GM19324 (cell line): ENCODE results near the gene NFATC2.
A peak's percentile ranks its signal among the peaks of the same experiment; 100 is the strongest.
"Not testable (repeated sequence)": the region's sequence is repeated elsewhere in the genome, so short reads cannot be mapped to it uniquely, and the experiment has no call there.

Experiments
- ATAC-seq: cut with Tn5 transposase; IDR thresholded peaks from one replicate; pipeline ENCODE4 v1.9.1; 2021; ENCODE audit warnings: mild to moderate bottlenecking, moderate library complexity; ENCODE audit not compliant: unreplicated experiment, low FRiP score

Gene NFATC2

DNA sequence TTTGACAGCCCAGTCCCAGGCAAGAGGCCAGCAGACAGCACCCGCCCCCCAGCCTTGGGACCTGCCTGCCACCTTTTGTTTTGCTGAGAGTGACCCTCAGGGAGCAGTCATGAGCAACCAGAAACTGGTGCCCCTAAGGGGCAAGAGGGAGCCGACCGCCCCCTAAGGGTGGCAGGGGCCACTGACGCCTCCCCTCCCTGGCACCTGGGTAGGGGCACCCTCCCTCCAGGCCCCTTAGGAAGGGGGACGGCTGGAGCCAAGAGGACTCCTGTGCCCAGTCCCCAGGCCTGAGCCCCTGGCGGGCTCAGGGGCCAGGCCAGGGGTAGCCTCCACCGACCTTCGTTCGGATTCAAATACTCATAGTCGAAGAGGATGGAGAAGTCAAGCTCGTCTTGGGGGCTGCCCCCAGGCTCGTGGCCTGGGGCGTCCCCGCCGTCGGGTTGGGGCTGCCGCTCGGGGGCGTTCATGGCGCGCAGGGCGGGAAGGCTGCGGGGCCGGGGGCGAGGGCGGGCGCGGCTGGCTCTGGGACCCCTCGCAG lies 417 bp downstream of the NFATC2 start:
- ATAC-seq: peak; percentile 36

DNA sequence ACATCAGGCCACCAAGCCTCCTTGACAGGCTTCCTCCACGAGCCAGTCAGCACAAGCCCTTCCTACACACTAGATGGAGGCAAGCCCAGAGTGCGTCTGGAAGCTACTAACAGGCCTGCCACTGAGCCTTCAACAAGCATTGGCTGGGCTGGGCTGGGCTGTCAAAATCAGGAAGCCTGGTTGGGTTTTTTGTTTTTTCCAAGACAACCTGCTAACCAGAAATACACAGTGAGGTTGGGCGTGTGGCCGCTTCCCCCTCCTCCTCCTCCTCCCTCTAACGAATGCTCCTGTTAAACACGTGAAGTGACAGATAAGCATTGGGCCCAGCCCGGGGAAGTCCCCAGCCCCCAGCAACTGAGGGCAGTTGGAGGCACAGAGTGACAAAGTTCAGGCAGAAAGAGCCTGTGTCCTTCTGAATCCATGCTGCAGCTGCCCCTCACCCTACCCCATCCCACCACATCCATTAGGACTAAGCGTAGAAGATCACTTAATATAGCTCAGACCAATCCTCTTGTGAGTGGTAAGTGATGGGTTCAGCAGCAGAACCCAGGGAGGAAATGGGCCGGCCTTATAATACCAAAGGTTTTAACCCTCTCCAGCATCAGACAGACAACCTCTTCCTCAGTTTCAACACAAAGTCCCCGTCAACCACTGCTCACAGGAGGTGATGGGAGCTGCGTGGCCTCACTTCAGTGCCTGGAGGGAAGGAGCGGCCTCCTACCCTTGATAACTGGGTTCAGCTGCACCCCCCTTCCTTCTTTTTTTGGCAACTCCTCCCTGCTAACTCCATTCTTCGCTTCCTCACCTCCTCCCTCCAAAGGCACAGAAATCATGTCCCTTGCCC lies 1.1 kb downstream of the NFATC2 start:
- ATAC-seq: peak; percentile 36

DNA sequence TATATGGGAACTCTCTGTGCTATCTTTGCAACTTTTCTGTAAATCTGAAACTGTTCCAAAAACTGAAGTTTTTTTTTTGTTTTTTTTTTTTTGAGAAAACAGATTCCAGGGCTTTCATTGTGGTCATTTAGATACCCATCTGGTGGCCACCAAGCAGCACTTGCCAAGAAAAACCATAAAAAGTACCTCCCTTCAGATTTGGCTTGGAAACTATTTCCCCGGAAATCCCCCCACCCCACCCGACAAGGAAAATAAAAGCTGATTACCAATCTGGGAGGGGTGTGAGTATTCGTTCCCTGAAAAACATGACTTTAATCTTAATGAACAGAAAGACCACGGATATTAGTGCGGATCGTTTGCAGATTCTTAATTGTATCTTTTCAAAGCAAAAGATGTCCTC lies 1.9 kb downstream of the NFATC2 start:
- no peak for ATAC-seq

DNA sequence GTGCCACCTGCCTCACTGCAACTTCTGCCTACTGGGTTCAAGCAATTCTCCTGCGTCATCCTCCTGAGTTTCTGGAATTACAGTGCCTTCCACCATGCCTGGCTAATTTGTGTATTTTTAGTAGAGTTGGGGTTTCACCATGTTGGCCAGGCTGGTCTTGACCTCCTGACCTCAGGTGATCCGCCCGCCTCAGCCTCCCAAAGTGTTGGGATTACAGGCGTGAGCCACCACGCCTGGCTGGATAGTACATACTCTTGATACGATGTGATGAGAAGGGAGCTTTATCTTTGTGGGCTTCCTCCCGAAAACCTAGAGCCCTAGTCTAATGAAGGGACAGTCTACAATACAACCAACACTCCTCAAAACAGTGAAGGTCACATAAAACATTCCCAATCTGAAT lies 2.4 kb downstream of the NFATC2 start:
- ATAC-seq: not testable (repeated sequence)

DNA sequence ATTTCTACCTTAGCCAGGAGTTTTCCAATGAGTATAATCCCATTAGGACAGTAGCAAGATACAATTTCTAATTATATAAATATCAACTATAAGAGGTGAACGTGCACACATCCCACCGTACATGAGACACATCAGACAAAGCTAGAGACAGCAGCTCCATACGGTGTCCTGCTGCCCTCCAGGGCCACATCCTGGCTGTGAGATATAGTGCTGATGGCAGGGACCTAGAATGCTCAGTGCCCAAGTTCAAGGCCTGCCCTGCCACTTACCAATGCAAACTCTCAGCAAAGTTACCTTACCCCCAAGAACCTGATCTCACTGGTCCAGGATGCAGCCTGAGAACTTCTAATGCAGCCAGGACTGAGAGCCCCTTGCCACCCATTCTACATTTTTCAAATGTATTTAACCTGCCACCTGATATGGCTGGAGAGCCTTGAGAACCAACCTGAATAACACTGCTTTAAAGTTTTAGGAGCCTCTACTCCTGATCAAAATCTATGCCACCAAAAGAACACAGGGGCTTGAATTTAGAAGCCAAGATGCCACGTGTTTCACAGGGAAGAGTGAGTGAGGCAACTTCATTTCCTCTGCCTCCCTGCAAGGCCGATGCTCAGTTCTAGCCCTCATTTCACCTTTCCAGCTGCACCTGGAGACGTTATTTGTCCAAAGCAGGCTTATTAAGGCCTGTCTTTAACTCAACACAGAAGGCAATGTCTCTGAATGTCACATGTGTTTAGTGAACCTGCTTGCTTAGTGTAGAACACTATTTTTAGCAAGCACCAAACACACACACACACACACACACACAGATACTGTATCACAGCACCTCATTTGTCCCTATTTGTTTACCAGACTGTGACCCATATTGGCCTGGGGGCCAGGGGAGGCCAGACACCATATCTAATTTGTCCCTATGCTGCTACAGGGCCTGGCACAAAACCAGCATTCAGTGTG lies 6.1 kb downstream of the NFATC2 start:
- ATAC-seq: no peak

DNA sequence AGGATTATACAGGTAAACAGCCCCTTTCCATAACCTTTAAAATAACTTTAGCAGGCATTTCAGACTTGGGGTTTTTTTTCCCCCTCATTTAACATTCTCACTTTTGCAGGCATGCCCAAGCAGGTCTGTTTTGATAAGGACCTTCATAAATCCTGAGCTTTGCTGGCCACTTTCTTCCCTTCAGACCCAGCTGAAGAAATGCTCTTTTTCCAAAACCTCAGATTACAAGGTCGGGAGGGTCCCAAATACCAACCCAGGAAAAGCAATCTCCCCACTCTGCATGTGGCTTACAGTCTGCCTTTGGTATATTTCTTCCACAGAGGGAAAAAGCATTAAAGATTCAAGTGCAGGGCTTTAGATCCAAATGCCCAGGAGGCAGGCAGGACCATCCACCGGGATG lies 6.8 kb downstream of the NFATC2 start:
- no peak for ATAC-seq

DNA sequence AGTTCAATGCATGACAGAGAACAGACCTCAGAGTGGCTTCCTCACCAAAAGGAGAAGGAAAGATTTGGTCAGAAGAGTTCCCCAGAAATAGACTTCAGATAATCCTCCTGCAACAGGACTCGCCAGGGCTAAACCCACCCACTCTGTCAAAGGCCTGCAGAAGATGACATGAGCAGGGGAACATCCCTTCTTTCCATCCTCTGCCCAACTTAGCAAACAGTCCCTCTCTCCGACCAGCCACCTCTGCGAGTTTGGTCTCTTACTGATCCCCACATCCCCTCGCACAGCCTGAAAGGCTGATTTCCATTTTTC lies 7.5 kb downstream of the NFATC2 start:
- ATAC-seq: no peak

DNA sequence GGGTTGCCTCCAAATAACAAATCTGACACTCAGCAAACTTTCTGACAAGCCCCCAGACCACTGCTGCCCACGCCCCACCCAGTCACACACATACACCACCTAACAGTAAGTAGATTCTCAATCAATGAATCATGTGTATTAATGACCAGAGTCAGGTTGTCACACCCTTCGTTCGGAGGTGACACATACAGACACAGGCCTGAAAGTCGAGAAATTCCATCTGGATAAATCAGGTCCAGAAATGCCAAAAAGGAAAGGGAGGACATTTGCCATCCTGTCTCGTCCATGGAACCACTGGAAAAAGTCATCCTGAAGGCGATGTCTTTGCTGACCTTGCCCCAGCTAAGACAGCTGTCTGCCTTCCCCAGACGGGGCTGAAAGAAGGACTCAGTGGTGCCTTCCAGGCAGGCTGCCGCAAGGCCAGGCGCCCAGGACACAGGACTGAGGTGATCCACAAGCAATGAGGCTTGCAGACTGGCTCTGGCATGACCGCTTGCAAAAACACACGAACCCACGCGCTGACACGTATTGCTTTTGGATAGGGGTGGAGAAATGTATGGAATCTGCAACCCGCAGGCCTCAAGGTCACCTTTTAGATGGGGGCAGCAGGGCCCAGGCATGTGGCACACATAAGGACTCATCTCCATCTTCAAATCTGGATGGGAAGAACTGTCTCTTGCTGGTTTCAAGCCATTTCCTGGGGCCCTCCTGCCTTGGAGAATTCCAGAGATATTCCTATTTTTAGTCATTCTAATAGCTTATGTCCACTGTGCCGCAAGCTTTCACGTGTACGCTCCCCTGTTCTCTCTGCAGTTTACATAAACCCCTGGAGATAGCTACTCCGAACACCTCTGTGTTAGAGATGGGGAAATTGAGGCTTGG lies 9.0 kb downstream of the NFATC2 start:
- ATAC-seq: no peak

DNA sequence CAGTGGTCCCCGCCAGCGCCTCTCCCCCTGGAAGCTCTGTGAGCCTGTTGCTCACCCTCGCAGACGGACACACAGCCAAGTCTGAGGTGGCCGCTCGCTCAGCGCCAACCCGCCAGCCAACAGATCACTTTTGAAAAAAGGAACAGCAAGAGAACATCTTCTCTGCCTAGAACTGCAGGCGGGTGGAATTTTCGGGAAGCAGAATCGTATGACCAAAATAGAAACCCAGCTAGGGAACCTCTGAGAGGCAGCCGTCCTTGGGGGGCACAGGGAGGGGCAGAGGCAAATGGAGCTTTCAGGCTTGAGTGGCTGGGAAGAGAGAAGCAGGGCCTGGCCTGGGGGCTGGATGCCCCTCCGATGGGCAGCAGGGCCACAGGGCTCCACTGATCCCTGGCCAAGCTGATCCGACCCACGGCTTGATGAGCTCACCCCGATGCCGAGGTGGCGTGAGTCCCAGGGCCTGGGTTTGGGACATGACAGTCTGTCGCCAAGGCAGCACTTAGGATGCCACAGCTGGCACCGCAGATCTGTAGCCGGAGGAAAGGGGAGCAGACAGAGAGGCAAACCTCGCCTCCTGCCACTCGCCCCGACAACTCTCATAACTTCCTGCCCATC lies 9.8 kb downstream of the NFATC2 start:
- ATAC-seq: no peak

DNA sequence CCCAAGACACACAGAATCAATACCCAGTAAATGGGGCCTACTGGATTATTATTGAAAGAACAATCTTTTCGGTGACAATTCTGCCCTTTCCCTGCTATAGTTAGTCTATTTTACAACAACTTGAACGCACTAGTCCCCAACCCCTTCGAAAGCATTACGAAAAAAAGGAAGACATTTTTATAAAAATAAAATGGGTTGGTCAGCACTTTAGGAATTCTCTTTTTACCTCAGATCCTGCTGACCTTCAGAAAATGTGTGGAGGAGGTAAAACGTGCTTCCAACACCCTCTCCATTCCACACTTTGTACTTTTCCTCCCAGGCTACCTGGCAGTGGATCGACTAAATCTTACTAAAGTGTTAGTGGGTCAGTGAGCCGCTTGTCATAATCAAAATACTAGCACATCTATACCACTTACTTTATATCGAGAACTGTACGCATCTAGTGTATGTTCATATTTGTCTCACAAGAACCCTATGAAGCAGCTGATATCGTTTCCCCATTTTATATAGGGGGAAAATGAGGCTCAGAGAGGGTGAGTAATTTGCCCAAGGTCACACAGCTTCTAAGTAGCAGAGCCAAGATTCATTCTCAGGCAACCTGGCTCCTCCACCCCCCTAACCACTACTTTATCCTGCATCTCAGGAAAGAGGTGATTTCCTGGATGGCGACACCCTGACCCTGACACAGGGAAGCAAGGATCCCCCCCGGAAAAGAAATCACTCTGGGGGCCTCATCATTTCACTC lies 10.6 kb downstream of the NFATC2 start:
- ATAC-seq: no peak

DNA sequence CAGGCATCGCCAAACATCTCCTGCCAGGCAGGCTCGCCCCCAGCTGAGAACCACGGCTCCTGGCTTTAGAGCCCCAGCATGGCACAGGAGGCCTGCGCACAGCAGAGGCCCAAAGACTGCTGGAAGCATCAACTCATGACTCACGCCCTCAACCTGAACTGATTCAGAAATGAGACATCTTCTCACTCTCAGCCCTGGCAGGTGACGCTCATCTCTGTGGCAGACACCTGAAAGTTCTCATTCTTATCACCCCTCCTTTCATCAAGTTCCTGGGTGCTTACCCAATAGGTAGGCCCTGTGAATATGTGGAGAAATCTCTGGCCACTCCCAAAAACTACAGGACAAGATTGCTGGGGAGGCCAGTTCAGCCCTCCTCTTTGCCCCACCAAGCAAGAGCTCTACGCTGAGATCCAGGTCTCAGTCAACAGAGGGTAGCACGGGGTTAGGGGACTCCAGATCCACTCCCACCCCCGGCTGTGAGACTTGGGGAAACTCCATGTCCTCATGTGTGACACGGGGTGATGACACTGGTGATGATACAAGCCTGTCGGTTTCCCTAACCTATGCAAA lies 11.3 kb downstream of the NFATC2 start:
- no peak for ATAC-seq

DNA sequence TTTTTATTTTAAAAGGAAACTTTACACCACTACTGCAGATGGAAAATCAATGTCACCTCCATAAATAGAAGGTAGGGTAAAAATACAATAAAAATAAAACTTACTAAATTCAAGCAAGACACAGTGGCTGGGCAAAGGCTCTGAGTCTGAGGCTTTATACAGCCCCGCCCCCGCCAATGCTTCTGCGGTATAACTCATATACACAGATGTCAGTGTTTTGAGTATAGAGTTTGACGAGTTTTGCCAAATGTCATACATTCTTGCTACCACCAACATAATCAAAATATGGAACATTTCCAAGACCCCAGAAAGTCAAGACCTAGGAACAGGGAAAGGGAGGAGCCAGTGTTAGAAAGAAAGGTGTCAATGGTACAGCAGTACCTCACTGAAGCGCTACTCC lies 12.8 kb downstream of the NFATC2 start:
- no peak for ATAC-seq

DNA sequence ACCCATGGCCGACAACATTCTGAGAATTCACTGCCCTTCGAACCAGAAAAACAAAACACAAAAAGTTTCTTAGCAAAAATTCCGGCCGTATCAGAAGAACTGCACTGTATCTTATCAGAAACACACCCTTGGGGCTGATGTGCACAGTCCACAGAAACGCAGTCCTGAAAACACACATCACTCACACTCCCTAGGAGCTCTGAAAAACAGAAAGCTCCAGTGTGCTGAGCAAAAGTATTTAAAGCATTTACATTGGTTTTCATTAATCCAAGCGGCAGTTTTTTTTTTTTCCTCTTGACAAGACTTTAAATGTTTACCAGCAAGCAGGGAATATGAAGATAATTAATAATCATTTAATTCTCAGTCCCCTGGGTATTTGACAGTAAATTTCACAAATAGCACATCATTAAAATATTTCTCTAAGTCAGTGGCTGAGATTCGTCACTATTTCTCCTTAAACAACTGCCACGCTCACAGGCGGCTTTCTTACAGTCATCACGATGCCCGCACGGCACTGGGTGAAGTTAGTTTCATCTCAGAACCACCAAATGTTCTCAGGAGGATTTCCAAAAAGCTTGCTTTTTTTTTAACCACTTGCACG lies 13.3 kb downstream of the NFATC2 start:
- peak; percentile 23 for ATAC-seq

DNA sequence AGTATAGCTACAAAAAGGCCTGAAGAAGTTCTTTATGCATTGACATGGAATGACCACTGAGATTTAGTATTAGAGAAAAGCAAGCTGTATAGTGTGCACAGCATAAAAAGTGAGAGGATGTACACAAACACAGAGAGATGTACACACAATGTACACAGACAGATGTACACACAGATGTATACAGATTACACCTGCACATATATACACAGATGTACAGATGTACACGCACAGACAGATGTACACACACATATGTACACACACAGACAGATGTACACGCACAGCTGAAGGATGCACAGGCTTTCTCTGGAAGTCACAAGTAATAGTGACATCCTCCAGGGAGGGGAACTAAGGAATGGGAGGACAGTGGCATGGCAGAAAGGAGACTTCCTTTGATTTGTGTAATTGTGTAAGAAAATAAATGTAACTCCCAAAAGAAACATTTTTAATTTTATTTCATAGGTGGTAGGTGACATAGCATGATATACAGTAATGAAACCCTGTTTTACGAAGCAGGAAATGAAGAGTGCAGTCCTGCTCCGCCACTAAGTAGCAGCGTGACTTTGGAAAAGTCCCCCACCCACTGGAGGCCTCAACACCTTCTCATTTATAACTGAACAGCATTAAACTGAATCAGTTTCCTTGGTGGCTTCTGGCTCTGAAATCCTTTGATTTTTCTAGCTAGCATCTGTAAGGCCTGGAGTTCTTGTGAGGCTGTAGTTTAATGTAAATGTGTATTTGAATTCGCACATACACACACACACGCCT lies 14.1 kb downstream of the NFATC2 start:
- no peak for ATAC-seq

DNA sequence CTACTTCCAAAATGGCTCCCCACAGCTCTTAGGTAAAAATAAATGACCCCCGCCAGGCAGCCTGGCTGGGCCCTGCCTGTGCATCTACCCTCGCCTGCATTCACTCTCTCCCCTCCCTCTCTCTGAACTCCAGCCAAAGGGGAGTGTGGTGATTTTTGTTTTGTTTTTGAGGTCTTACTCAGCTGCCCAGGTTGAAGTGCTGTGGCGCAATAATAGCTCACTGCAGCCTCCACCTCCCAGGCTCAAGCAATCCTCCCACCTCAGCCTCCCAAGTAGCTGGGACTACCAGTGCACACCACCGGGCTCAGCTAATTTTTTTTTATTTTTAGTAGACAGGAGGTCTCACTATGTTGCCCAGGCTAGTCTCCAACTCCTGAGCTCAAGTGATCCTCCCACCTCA lies 15.8 kb downstream of the NFATC2 start:
- no peak for ATAC-seq

DNA sequence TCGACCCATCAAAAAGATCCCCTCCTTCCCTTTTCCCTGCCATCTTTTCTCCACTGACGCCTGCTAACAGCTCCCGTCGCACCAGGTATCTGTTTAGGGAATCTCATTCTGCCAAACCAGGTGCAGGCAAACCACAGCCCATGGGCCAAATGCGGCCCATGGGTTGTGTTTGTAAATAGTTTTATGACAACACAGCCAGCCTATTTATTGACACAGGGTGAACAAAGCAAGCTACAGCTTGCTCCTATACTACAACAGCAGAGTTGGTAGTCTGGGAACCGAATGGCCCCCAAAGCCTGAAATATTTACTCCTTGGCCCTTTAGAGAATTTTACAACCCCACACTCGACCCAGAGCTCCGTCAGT lies 16.4 kb downstream of the NFATC2 start:
- ATAC-seq: no peak

DNA sequence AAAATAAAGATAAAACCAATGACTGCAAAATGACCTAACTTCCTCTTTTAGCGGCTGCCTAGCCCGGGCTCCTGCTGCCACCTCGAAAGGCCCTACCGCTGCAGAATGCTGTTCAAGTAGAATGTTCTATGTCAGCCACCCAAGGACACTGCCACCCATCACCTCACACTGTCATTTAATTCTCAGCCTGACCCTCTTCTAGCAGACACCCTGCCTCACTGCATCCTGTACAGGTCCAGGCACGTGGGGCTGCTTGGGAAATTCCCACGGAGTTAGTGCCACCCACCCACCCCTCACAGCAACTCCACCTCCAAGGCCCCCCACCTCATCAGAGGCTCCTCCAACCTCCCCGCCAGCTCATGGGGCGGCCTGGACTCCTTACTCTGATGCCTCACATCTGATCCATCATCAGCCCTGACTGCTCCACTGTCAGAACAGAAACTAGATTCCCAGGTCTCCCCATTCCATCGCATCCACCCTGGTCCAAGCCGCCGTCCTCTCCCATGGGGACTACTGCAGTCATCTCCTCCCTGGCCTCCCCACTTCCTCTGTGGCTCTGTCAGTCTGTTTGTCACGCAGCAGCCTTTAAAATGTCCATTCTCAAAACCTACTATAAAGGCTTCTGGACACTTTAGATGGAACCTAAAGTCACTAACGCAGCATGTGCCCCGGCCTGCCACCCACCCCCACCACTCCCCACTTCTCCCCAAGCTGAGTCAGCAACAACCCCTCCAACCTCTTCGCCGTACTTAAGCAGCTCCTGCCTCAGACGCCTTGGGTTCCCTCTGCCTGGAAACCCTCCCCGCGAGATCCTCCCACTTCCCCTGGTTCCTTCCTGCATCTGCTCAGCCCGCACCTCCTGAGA lies 17.0 kb downstream of the NFATC2 start:
- no peak for ATAC-seq
